Measurements from ENCODE around the gene RUSC2. TPM values are rescaled to one million over a fixed set of nuclear protein-coding genes. Genes with fewer than 3 reads are reported as not detected.

The RUSC2 gene
- total and polyA plus RNA-seq, 7 donors = 0.92 to 47.1 (median 30.9) TPM

GRCh38 chr9:35482071-35482470, 7.8 kb upstream of the RUSC2 start:
- H3K9me3 ChIP-seq = no peaks in the 10 kb centered on the region
- no peaks in the 10 kb centered on the region for H3K27me3 ChIP-seq
- intact Hi-C loops (cut with DNase I) = loop anchor here (10.0 kb wide), 1 partner anchor 487 kb away; no protein-coding TSS in a partner anchor
- no peaks in the 10 kb centered on the region for H3K4me1 ChIP-seq
- 81 to 82% methylated on average over 3 of the region's 3 CpGs for WGBS, 2 donors
- no peaks in the 10 kb centered on the region for H3K36me3 ChIP-seq
- no peak overlapping the region for H3K4me3 ChIP-seq
- no peak for DNase-seq
- no peak overlapping the region for H3K27ac ChIP-seq
- TF ChIP-seq, protein P1, sequence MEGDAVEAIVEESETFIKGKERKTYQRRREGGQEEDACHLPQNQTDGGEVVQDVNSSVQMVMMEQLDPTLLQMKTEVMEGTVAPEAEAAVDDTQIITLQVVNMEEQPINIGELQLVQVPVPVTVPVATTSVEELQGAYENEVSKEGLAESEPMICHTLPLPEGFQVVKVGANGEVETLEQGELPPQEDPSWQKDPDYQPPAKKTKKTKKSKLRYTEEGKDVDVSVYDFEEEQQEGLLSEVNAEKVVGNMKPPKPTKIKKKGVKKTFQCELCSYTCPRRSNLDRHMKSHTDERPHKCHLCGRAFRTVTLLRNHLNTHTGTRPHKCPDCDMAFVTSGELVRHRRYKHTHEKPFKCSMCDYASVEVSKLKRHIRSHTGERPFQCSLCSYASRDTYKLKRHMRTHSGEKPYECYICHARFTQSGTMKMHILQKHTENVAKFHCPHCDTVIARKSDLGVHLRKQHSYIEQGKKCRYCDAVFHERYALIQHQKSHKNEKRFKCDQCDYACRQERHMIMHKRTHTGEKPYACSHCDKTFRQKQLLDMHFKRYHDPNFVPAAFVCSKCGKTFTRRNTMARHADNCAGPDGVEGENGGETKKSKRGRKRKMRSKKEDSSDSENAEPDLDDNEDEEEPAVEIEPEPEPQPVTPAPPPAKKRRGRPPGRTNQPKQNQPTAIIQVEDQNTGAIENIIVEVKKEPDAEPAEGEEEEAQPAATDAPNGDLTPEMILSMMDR (IDR thresholded peaks at IDR 0.05) = no peak
- TF ChIP-seq POLR2AphosphoS5 (IDR thresholded peaks at IDR 0.05) (no peak), EP300 (IDR thresholded peaks at IDR 0.05) (no peak), POLR2A (IDR thresholded peaks at IDR 0.05) (no peak)

DNA sequence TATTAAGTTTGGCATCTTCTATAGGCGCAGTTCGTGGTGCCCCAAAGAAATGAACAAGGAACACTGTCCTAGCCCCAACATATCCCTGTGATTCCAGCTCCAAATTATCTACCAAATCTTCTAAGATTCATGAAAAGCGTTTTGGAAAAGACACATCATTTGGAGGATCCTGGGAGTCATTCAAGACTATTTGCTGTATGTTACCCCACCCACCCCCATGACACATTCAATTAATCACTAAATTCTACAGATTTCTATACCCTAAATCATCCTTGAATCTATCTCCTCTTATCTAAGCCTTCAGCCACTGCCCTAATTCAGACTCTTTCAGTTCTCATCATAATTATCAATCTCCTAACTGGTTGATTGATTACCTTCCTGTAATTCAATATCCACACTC, 5.5 kb upstream of the RUSC2 start:
- WGBS, 2 donors = 92 to 94% methylated on average over 3 of the region's 3 CpGs
- intact Hi-C loops (cut with DNase I) = loop anchor here (10.0 kb wide), 1 partner anchor 490 kb away; no protein-coding TSS in a partner anchor
- Histone ChIP-seq H3K4me3 (no peak overlapping the region), H3K27me3 (no peaks in the 10 kb centered on the region), H3K4me1 (peaks cover 0 to 12% (median 5%) of the 10 kb centered on the region in 4 donors), H3K27ac (no peak overlapping the region), H3K36me3 (no peaks in the 10 kb centered on the region), H3K9me3 (no peaks in the 10 kb centered on the region)
- no peak for DNase-seq
- TF ChIP-seq, protein P1 (IDR thresholded peaks at IDR 0.05) = no peak
- TF ChIP-seq EP300 (IDR thresholded peaks at IDR 0.05) (no peak), POLR2AphosphoS5 (IDR thresholded peaks at IDR 0.05) (no peak), POLR2A (IDR thresholded peaks at IDR 0.05) (no peak)

DNA sequence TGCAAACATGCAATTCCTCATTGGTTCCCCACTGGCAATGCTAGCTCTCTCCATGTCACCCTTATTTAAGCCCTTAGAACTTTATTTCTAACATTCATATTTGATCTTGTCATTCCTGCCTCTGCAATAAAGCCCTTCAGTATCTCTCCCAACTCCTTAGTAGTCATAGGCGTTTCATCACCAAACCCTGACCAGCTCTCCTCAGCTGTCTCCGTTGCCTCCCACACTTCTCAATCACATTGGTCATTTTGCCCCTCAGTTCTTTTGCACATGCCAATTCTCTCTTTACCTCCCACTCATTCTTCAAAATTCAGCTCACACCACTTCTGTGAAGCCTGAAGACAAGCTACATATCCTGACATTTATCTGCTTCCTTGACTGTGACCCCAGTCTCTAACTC, 2.8 kb upstream of the RUSC2 start:
- Histone ChIP-seq H3K27me3 (no peaks in the 10 kb centered on the region), H3K4me3 (no peak overlapping the region), H3K27ac (no peak overlapping the region), H3K9me3 (no peaks in the 10 kb centered on the region), H3K36me3 (no peaks in the 10 kb centered on the region), H3K4me1 (peaks cover 0 to 23% (median 13%) of the 10 kb centered on the region in 4 donors)
- no peak for DNase-seq
- intact Hi-C loops (cut with DNase I) = loop anchor here (10.0 kb wide), 1 partner anchor 492 kb away; no protein-coding TSS in a partner anchor
- TF ChIP-seq EP300 (IDR thresholded peaks at IDR 0.05) = no peak
- TF ChIP-seq, protein P1 (IDR thresholded peaks at IDR 0.05) = no peak
- 95% methylated on average over 2 of the region's 2 CpGs for WGBS, 2 donors

DNA sequence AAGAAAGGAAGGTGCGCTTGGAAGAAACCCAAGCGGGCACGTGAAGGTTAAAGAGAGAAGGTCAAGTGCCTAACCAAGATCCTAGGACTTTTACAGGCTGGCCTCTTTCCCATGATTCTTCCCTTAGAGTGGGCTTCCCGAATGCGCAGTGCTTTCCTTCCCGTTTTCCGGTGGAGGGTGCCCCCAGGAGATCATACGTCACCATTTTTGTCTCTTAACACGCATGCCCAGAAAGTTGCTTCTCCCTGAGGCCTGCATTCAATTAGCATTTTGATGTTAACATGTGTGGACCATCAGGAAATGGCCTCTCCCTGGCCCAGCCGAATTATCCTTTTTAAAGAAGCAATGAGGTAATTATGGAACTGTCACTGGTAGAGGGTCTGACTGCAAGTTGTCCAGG, 1.9 kb upstream of the RUSC2 start:
- DNase-seq = no peak
- no peak for TF ChIP-seq EP300 (IDR thresholded peaks at IDR 0.05)
- no peak for TF ChIP-seq POLR2A (IDR thresholded peaks at IDR 0.05)
- no peak for TF ChIP-seq POLR2AphosphoS5 (IDR thresholded peaks at IDR 0.05)
- TF ChIP-seq, protein P1 (IDR thresholded peaks at IDR 0.05) = no peak
- intact Hi-C loops (cut with DNase I) = loop anchor here (2.0 to 10.0 kb wide), 3 partner anchors 115 to 493 kb away; no protein-coding TSS in a partner anchor
- WGBS, 2 donors = 90 to 92% methylated on average over 10 of the region's 10 CpGs
- H3K9me3 ChIP-seq = no peaks in the 10 kb centered on the region
- peak overlapping the region in 3 of 4 donors; percentile 94 to 99 (median 98) for H3K27ac ChIP-seq
- H3K27me3 ChIP-seq = no peaks in the 10 kb centered on the region
- H3K4me3 ChIP-seq = no peak overlapping the region
- H3K36me3 ChIP-seq = no peaks in the 10 kb centered on the region
- peaks cover 0 to 33% (median 22%) of the 10 kb centered on the region in 4 donors for H3K4me1 ChIP-seq

Data from sigmoid colon (tissue), 7 donors.